DMS53 (cell line): ENCODE results near the gene C16orf74.
A peak's percentile ranks its signal among the peaks of the same experiment; 100 is the strongest.

ENCODE experiments used
- DNase-seq: peaks from one replicate; lab custom pipeline; 2025; lab: John Stamatoyannopoulos, UW

The C16orf74 gene

DNA sequence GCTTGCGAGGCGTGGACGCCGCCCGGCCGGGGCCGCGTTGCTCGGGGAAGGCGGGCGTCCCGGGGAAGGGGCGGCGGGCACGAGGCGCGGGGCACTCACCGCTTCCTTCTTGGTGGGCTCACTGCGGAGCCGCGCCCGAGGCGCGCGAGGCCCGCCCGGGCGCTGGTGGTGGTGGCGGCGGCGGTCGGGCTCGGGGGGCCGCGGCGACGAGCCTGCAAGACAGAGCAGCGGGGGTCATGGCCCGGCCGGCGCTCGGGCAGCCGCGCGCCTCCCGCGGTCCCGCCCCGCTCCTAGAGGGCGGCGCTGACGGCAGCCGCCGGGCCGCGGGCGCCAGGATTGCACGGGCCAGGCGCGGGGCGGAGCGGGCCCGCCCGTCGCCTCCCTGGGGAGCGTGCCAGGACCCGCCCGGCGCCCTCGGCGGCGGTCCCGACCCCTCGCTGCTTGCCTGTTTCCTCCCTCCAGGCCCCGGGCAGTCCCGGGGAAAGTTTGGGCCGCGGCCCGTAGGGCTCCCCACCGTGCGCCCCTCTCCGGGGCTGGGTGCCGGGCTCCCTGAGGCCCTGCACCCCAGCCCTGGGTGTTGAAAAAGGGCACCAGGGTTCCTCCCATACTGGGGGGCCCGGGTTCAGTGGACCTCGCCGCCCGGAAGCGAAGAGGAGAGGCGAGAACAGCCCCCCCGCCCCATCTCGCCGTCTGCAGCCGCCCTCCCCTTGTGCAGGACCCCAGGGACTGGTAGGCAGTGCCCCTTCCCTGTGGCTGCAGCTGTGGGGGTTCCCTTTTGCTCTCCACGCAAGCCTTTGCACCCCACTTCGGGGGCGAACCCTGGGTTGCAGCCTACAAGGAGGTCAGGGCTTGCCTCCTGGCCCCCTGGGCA is at the start of gene C16orf74:
C16orf74 (minus strand) TSS at position 270 of the 871 bp plus-strand sequence. CDS start 15,879 bp downstream, outside the sequence.
- peak; percentile 74 for DNase-seq

DNA sequence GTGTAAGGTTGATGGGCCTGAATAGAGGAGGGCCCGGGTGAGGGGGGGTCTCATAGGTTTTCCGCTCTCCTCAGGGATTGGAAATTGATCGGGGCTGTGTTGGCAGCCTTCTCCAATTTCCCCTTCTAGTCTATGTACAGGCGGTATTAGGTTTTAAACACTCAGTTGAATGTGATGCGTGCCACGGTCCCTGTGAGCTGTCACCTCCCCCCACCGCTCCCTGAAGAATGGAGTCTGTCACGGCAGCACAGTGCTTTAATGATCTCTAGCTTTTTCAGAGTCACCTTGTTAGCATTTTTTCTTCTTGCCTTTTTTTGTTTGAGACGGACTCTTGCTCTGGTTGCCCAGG is 49.4 kb upstream of the C16orf74 start:
- DNase-seq: peak; percentile 64

DNA sequence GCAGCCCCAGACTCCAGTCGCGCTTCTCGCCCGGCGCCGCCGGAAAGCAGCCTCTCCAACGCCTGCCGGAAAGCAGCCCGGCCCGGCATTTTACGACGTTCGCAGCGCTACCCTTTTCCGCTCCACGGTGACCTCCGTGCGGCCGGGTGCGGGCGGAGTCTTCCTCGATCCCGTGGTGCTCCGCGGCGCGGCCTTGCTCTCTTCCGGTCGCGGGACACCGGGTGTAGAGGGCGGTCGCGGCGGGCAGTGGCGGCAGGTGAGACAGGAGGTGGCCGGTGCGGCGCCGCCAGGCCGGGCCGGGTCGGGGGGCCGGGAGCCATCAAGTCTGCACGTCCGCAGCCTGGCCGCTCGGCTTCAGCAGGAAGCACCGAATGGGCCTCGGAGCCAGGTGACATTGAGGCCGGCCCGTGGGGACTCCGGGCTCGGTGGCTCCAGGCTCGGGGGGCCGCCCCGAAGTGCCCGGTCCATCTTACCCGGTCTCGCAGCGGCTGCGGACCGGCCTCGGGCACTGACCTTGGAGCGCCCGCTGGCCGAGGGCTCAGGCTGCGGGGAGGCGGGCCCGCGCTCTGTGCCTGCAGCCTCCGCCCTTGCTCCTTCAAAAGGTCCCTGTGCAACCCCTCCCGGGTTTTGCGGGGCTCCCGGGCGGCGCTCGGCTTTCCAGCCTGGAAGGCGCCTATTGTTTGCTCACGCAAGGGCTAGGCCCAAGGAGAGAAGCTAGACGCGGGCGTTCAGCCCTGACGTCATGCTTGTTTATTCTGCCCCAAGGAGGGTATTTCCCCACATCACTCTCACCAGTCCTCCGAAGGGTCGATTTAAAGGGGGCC is 48.8 kb upstream of the C16orf74 start, which contains the start of the genes COX4I1 and EMC8:
COX4I1 (plus strand) TSS at position 199 of the 824 bp plus-strand sequence. CDS start 1,511 bp downstream, outside the sequence.
EMC8 (minus strand) TSS at position 48 of the 824 bp plus-strand sequence. CDS start 249 bp downstream, outside the sequence.
- DNase-seq: peak; percentile 96

DNA sequence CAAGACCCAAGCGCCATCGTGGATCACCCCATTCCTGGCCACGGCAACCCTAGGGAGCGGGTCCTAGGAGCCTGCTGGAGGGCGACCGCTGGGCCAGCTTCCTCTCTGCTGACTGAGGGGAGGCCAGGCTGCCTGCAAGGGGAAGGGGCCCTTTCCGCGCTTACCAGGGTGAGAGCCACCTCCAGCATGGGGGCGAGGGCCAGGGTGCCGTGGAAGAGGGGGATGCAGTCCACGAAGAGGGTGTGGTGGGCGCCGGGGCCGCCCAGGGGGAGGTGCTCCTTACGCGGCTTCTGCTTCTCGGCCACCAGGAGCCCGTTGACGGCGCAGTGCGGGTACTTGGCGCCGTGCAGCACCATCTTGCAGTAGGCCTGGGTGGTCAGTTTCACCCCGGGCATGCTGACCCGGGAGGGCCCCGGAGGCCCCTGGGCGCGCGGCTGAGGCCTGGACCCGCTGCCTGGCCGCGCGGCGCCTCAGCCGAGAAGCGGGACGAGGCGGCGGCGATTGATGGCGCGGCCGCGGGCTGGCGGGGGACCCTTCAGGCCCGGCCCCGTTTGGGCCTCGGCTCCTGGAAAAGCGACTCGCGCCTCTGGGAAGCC is 48.1 kb upstream of the C16orf74 start:
- peak; percentile 54 for DNase-seq

DNA sequence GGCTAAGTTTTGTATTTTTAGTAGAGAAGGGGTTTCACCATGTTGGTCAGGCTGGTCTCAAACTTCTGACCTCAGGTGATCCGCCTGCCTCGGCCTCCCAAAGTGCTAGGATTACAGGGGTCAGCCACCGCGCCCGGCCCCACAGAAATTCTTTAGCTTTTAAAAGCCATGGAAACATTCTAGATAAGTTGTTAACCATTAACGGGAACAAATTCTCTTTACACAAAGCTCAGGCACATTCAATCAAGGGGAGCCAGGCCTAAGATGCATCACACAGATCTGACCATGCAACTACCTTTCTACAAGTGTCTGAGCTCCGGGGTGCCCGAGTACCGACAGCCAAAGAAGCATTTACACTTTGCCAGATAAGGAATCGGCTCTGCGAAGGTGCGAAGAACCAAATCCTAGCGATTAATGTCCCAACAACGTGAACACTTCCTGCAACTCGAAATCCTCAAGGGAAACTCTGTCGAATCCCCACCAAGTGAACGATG is 47.4 kb upstream of the C16orf74 start:
- peak; percentile 24 for DNase-seq

DNA sequence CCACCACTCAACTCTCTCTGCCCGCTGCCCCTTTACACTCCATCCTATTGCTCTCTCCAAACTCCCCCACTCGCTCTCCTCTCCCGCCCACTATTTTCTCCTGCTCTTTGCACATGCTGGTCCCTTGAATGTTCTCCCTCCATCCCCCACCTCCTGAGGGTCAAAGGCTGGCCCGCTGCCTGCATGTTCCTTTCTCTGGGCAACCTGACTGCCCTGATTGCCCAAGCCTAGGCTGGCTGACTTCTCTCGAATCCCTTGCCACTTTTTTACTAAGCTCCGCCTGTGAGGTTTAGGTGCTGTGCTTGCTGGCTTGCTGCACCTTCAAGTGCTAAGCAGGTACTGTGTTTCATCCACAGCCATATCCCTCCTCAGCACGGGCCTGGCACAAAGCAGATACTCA is 45.7 kb upstream of the C16orf74 start:
- DNase-seq: no peak

DNA sequence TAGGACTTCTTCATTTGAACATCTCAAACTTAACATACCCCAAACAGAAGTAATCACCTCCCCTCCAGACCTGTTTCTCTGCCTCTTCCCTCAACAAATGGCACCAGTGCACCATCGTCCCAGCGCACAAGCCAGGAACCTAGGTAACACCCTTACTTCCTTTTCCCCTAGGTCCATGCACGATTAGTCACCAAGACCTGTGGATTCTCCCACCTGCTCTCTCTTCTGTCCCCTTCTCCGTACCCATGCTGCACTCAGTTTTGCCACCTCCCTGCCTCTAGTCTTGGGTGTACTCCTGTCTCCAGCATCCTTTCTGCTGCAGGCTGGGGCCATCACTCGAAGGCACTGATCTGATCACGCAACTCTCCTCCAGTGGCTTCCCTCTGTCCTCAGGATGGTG is 45.3 kb upstream of the C16orf74 start:
- no peak for DNase-seq

DNA sequence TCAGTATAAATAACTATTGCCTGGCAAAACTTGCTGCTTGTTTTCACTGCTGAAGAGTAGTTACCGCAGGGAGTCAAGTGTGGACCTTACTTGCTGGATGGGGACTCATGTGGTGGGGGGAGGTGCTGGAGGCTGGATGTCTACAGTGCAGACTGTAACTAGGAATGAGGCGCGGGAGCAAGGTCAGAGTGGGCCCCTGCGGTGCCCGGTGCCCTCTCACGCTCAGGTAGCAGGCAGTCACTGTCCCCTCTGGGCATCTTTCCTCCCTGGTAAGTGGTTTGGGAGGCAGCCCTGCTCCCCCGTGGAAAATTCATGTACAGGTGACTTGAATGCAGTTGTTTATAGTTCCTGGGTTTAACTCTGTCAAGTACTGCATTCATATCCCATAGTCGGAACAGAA is 43.8 kb upstream of the C16orf74 start:
- DNase-seq: no peak

DNA sequence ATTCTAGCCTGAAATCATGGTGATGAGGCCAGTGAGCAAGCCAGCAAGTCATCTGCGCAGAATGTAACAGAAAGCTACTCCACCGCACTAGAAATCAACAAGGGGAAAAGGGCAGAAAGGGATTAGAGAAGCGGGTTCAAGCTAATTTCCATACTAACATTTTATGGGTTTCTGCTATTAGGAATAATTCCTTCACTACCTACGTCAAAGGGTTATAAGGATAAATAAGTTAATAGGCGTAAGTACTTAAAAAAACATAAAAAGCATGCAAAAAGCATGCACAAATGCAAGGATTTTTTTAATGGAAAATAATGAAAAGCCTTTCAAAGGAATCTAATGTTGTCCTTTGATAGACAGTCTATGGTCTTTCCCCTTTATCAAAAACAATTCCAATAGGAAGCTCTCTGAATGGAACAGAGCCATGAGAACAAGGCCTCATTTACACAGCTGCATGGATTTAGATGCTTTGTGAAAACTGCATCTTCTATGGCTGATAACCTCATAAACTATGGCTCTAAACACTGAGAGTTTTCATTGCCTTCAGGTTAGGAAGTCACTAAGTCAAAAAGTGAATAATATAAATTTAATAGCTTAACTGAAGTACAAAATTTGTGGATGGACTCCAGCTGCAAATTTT is 42.9 kb upstream of the C16orf74 start:
- no peak for DNase-seq

DNA sequence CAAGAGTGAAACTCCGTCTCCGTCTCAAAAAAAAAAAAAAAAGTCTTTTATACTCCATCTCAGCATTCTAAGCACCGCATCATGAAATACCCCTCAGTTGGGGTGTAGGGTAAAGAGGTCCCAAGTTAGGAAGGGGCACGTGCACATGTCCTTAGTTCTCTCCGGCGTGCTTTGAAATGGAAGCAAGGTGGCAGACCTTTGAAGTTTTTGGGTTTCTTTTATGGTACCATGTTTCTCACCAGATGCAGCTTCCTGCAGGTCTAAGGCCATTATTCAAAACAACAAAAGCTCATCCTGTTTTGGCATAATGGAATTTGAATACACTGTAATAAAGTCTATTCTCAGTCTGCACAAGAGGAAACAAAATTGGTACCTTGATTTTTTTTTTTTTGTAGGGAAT is 38.9 kb upstream of the C16orf74 start:
- DNase-seq: no peak

DNA sequence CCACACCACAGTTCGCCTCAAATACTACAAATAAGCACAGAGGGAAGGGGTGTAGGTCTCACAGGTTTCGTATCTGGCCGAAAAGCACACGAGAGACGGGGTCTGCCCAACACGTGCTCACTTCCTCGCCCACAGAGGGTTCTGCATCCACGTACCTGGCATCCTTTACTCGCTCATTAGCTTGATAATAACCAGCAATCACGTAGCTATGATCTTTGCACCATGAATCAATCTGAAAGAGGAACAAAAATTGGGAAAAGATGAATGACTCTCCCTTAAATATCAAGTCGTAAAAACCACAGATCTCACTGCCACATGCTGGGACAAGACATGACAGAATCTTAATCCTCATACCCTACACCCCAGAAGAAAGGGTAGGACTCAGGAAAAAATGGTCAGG is 37.9 kb upstream of the C16orf74 start:
- no peak for DNase-seq

DNA sequence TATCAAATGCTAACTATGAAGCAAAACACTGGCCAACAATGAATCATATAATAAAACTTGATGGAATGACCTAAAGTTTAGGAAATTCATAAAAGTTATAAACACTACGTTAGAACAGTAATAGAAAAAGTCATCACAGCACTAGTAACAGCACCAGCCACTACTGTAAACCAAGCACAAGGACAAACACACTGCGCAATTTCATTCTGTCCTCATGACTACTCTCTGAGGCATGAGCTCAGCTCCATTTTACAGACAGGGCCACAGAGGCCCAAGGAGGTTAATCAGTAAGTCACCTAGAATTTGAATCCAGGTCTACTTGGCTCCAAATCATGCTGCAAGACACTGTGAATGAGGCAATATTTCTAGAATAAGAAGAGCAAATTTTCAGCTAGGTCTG is 35.0 kb upstream of the C16orf74 start:
- no peak for DNase-seq

DNA sequence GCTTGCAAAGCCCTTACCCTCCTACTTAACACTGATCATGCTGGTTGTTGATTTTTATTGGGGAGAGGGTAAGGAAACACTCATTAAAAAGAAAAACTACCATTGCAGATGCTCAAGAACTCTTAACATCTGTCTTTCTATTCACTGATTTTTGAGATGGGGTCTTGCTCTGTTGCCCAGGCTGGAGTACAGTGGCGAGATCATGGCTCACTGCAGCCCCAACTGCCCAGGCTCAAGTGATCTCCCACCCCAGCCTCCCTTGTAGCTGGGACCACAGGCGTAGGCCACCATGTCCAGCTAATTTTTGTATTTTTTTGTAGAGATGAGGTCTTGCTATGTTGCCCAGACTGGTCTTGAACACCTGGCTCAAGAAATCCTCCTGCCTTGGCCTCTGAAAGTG is 33.9 kb upstream of the C16orf74 start:
- DNase-seq: no peak

DNA sequence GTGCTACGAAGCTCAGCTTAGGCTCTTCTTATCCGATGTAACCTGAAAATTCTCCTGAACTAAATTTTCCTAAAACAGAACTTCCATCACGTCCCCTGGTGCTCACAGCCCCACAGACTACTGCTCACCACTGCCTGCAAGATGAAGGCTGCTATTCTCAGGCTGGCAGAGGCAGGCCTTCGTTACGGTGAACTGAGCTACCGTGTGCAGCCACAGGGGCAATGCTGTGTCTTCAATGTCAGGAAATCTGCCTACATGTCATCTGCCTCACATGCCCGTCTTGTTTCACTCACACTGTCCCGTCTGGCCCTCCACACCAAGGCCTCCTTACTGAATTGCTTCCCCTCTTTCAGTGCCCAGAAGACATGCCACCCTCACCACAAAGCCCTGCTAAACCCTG is 32.5 kb upstream of the C16orf74 start:
- DNase-seq: no peak

DNA sequence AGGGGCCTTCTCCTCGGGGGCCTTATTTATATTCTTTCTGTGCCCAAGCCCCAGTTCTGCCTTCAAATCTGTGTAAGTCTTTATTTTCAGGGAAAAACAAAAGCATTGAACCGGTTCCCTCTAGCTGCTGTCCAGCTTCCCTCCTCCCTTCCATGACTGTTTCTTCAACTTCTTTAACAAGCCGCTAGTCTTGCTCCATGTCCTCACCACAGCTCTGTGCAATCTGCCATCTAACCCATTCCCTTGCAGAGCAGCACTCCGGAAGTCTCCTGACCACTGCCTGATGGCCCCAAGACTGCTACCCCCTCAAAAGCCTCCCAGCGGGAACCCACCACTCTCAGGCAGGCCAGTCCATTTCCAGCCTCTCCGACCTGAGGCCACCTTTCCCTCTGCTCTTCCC is 31.6 kb upstream of the C16orf74 start:
- DNase-seq: no peak

DNA sequence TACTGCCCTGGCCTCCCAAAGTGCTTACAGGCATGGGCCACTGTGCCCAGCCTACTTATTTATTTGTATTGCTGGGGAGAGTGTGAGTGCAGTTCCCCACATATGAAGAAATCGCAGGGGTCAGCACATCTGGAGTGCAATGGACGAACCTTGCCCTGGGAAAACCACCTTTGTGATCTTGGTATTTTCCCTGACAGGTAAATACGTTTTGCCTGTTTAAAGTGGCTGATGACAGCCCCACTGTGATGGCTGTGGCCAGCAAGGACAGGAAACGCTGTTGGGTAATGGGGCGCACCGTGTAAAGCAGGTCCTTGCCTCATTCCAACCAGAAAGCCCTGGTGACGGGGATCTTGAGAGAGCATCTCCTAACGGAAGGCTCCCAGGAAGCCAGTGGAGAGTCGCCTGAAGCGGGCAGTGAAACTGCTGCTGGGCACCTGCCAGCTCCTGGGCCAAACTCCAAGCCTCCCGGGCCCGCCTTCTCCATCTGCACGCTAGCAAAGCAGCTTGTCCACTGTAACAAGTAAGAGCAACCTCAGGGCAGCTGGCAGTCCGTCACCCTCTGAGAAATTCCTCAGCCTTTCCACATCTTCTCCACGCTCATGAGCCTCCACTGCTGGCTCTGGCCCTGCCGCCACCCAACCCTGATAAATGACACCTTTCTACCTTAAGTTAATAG is 30.9 kb upstream of the C16orf74 start:
- DNase-seq: no peak

DNA sequence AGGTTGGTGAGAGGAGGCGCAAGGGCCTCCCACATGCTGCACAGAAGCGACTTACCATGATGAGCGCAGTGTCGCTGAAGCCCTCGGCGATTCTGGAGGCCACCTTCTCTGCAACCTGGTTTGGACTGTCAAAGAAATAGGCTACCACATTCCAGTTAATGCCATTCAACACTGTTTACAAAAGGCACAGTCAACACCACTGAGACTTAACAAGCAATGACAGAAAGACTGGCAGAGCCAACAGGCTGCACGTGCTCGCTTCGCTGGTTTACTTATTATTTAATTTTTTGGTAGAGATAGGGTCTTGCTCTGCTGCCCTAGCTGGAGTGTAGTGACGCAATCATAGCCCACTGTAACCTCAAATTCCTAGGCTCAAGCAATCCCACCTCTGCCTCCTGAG is 30.3 kb upstream of the C16orf74 start:
- no peak for DNase-seq

DNA sequence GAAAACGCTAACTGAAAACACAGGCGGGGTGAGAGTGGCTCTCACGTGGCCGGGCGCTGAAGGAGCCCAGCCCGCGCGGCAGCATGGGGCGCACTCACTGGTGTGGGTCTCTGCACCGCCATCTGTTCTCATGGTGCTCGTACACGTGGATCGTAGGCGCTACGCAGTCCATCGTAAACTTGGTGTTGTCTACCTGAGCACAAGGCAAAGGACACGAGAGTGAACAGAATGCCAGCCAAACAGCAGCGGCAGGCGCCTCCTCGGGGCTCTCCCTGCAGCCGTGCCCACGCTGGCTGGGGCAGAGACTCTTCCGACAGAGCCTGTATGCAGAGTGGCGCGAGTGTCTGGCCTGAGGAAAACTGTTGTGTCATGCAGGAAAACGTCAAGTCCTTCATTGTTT is 29.4 kb upstream of the C16orf74 start:
- no peak for DNase-seq

DNA sequence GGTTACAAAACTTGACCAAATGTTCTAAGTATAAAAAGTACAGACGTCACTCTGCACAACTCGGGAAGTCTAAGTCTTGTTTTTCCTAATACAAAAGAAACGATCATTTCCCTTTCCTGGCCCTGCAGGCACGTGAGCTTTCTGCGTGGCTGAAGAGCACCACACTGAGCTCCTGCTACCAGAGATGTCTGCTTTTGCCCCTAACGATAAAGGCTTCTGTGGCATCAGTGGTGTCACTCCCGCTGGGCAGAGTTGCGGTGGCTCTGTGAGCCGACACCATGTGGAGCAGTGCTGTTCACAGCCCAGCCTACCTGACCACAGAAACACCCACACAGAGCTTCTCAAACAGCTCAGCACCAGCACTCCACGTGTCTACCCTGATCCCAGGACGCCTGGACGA is 28.0 kb upstream of the C16orf74 start:
- DNase-seq: no peak

DNA sequence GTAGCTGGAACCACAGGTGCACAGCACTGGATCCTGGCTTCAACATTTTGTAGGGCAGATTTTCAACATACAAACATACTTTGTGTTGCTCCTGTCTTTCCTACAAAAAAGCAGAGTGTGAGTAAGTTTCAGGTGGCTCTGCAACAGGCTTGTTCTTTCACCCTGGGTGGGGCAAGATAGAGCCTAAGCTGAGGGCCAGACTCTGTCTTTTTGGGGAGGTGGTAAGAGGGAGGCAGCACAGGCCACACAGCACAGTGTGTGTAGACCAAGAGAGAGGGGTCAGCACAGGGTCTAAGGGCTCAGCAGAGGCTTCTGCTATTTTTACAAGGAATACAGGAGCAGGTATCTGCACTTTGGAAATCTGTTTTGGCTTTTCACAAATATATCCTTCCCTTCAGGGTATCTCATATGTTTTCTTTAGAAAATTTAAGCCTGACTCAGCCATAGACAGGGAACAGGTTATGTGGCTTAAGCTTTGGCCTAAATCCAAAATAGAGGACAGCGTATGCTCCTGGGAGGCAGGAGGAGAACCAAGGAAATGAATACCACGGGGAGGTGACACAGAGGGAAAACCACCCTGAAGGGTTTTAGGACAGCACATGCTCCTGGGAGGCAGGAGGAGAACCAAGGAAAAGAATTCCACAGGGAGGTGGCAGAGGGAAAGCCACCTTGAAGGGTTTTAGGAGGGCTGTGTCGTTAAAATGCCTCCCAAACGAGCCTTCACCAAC is 26.9 kb upstream of the C16orf74 start:
- peak; percentile 12 for DNase-seq

DNA sequence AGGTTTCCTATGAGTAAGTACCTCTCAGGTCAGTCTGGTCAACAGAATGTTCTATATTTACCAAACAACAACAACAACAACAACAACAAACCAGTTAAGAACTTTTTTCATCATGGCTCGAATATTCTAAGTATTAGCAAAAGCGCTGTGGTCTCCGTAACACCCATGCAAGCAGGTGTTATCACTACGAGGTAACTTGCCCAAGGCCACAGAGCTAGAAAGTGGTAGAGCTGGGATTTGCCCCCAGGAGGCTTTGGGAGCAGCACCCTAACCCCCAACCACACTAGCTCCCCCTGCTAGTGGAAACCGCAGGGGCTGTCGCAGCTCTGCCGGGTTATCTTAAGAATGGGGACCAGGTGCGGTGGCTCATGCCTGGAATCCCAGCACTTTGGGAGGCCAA is 23.9 kb upstream of the C16orf74 start:
- DNase-seq: no peak
